Measurements from ENCODE around the gene OCSTAMP.

The OCSTAMP gene

GRCh38 chr20:46550461-46550860, at the start of gene OCSTAMP:
TSS of gene OCSTAMP (minus strand) at chr20:46550654. CDS start at chr20:46550560, 94 bp downstream.
- no peak for DNase-seq (ENCODE audit: low read depth)

- DNase-seq (ENCODE audit: low read depth) = no peak
Measured at GRCh38 chr20:46599227-46599987, 49.0 kb upstream of the OCSTAMP start.

- DNase-seq (ENCODE audit: low read depth) = no peak
Measured at GRCh38 chr20:46595933-46596332, 45.5 kb upstream of the OCSTAMP start.

- no peak for DNase-seq (ENCODE audit: low read depth)
Measured at GRCh38 chr20:46594725-46595124, 44.3 kb upstream of the OCSTAMP start.

- DNase-seq (ENCODE audit: low read depth) = no peak
Measured at GRCh38 chr20:46592580-46593362, 42.3 kb upstream of the OCSTAMP start.

- no peak for DNase-seq (ENCODE audit: low read depth)
Measured at GRCh38 chr20:46590443-46590842, 40.0 kb upstream of the OCSTAMP start.

GRCh38 chr20:46588532-46589511, 38.4 kb upstream of the OCSTAMP start:
- DNase-seq (ENCODE audit: low read depth) = no peak

GRCh38 chr20:46587986-46588385, 37.5 kb upstream of the OCSTAMP start:
- DNase-seq (ENCODE audit: low read depth) = no peak

- no peak for DNase-seq (ENCODE audit: low read depth)
Measured at GRCh38 chr20:46586724-46587123, 36.3 kb upstream of the OCSTAMP start.

GRCh38 chr20:46584508-46584907, 34.1 kb upstream of the OCSTAMP start:
- DNase-seq (ENCODE audit: low read depth) = no peak

- DNase-seq (ENCODE audit: low read depth) = no peak
Measured at GRCh38 chr20:46583411-46584214, 33.2 kb upstream of the OCSTAMP start.

GRCh38 chr20:46582648-46583047, 32.2 kb upstream of the OCSTAMP start:
- no peak for DNase-seq (ENCODE audit: low read depth)

GRCh38 chr20:46581391-46581790, 30.9 kb upstream of the OCSTAMP start:
- DNase-seq (ENCODE audit: low read depth) = no peak

- DNase-seq (ENCODE audit: low read depth) = no peak
Measured at GRCh38 chr20:46580613-46581205, 30.3 kb upstream of the OCSTAMP start.

GRCh38 chr20:46578745-46579144, 28.3 kb upstream of the OCSTAMP start:
- DNase-seq (ENCODE audit: low read depth) = no peak

GRCh38 chr20:46576774-46577395, 26.4 kb upstream of the OCSTAMP start:
- DNase-seq (ENCODE audit: low read depth) = no peak

GRCh38 chr20:46575937-46576461, 25.5 kb upstream of the OCSTAMP start:
- DNase-seq (ENCODE audit: low read depth) = no peak

- DNase-seq (ENCODE audit: low read depth) = no peak
Measured at GRCh38 chr20:46575394-46575793, 24.9 kb upstream of the OCSTAMP start.

- no peak for DNase-seq (ENCODE audit: low read depth)
Measured at GRCh38 chr20:46573788-46574584, 23.5 kb upstream of the OCSTAMP start.
